SK-N-SH (cell line): ENCODE data around the gene TMEM41B. TPM values are rescaled to one million over a fixed set of nuclear protein-coding genes. Genes with fewer than 3 reads are reported as not detected.

Source experiments
- CTCF ChIA-PET: fragments of 300-600, 350-600 bp; formaldehyde crosslinking; extraction: SDS; loops from one replicate; lab custom pipeline; 2021; lab: Yijun Ruan, JAX
- POLR2A ChIA-PET: fragments of 350-600 bp; sonication (Branson Sonifier 250); formaldehyde crosslinking; extraction: SDS; loops from one replicate; lab custom pipeline; 2020; ENCODE audit warnings: antibody characterized with exemption, inconsistent platforms; lab: Yijun Ruan, JAX
- DNase-seq: peaks from one replicate; pipeline ENCODE4 v3.0.0; 2012
- H2AFZ ChIP-seq: fragments of 200-600 bp; sonication (generic); 2 replicates; pipeline ENCODE4 v1.8.1; 2016; ENCODE audit warnings: antibody characterized with exemption, mild to moderate bottlenecking, low read depth
- H3F3A ChIP-seq: fragments of 200-600 bp; sonication (generic); replicated peaks from 2 replicates; pipeline ENCODE3; 2016; ENCODE audit warnings: antibody characterized with exemption, mild to moderate bottlenecking; ENCODE audit not compliant: insufficient read depth
- H3K27ac ChIP-seq, 2 experiments: fragments of 200-500 bp in 1 of 2; fragments of 200-600 bp in 1 of 2; sonication (Bioruptor generic) in 1 of 2; sonication (generic), shearing (Covaris generic) in 1 of 2; 2 replicates each; pipeline versions ENCODE4 v1.5.1 to v1.6.1; 2014 to 2016; ENCODE audit warnings: low read depth in 2 of 2, inconsistent platforms in 1 of 2, low read length in 1 of 2, mild to moderate bottlenecking in 1 of 2, mixed read lengths in 1 of 2
- H3K27me3 ChIP-seq: fragments of 200-600 bp; sonication (generic), shearing (Covaris generic); 2 replicates; pipeline ENCODE4 v1.6.1; 2016; ENCODE audit warnings: mixed run types; ENCODE audit not compliant: insufficient read depth
- H3K36me3 ChIP-seq, 2 experiments: fragments of 200-500 bp in 1 of 2; fragments of 200-600 bp in 1 of 2; sonication (Bioruptor generic) in 1 of 2; sonication (generic) in 1 of 2; replicated peaks in 1 of 2; 2 replicates each; pipeline versions ENCODE3 to v1.5.1; 2014 to 2016; ENCODE audit warnings: low read length in 1 of 2, mild to moderate bottlenecking in 1 of 2; ENCODE audit not compliant: insufficient read depth in 2 of 2, control insufficient read depth in 1 of 2
- H3K4me1 ChIP-seq, 2 experiments: fragments of 200-500 bp in 1 of 2; fragments of 200-600 bp in 1 of 2; sonication (Bioruptor generic) in 1 of 2; sonication (generic), shearing (Covaris generic) in 1 of 2; 2 replicates each; pipeline versions ENCODE4 v1.5.1 to v1.6.1; 2014 to 2016; ENCODE audit warnings: low read depth in 1 of 2, low read length in 1 of 2, mixed run types in 1 of 2; ENCODE audit not compliant: insufficient read depth in 2 of 2, control insufficient read depth in 1 of 2
- H3K4me2 ChIP-seq: fragments of 200-600 bp; sonication (generic), shearing (Covaris generic); 2 replicates; pipeline ENCODE4 v1.6.1; 2017; ENCODE audit warnings: mixed run types
- H3K4me3 ChIP-seq, 2 experiments: fragments of 200-500 bp in 1 of 2; fragments of 200-600 bp in 1 of 2; sonication (Bioruptor generic) in 1 of 2; sonication (generic), shearing (Covaris generic) in 1 of 2; 2 replicates each; pipeline versions ENCODE4 v1.5.1 to v1.8.1; 2014 to 2016; ENCODE audit warnings: low read depth in 2 of 2, inconsistent platforms in 1 of 2, low read length in 1 of 2, mild to moderate bottlenecking in 1 of 2, mixed read lengths in 1 of 2, moderate library complexity in 1 of 2
- H3K79me2 ChIP-seq: fragments of 200-600 bp; sonication (generic); 2 replicates; pipeline ENCODE4 v1.8.1; 2017; ENCODE audit warnings: mild to moderate bottlenecking; ENCODE audit not compliant: insufficient read depth
- H3K9ac ChIP-seq: fragments of 200-600 bp; sonication (generic); 2 replicates; pipeline ENCODE4 v1.6.1; 2017; ENCODE audit warnings: mixed run types
- H3K9me2 ChIP-seq: fragments of 200-600 bp; sonication (generic); 2 replicates; pipeline ENCODE4 v1.6.1; 2017; ENCODE audit warnings: mixed run types
- H3K9me3 ChIP-seq: fragments of 200-600 bp; sonication (generic); 2 replicates; pipeline ENCODE4 v1.6.1; 2017; ENCODE audit warnings: mixed run types, mild to moderate bottlenecking, moderate library complexity
- H4K20me1 ChIP-seq: fragments of 200-600 bp; sonication (generic); 2 replicates; pipeline ENCODE4 v1.6.1; 2017; ENCODE audit warnings: mild to moderate bottlenecking, mixed run types; ENCODE audit not compliant: insufficient read depth
- ELF1 ChIP-seq: IDR thresholded peaks from 2 replicates; pipeline ENCODE4 v1.4.0; 2012
- EP300 ChIP-seq, 2 experiments: IDR thresholded peaks; 2 replicates each; pipeline versions ENCODE4 v1.4.0 to v1.6.1; 2012; ENCODE audit warnings: borderline replicate concordance in 1 of 2, low read depth in 1 of 2, low read length in 1 of 2
- MEF2A ChIP-seq: IDR thresholded peaks from 2 replicates; pipeline ENCODE4 v1.4.0; 2012; ENCODE audit warnings: low read depth, borderline replicate concordance
- NFIC ChIP-seq: IDR thresholded peaks from 2 replicates; pipeline ENCODE4 v1.4.0; 2012; ENCODE audit warnings: borderline replicate concordance
- PBX3 ChIP-seq: IDR thresholded peaks from 2 replicates; pipeline ENCODE4; 2012
- POLR2AphosphoS5 ChIP-seq: IDR thresholded peaks from 2 replicates; pipeline ENCODE4 v1.6.1; 2012; ENCODE audit warnings: low read depth, low read length
- RAD21 ChIP-seq: IDR thresholded peaks from 2 replicates; pipeline ENCODE4 v1.6.1; 2012; ENCODE audit warnings: mild to moderate bottlenecking, low read length
- RCOR1 ChIP-seq: fragments of 150-350 bp; IDR thresholded peaks from 2 replicates; pipeline ENCODE4 v1.6.1; 2017; ENCODE audit warnings: antibody characterized with exemption, low read length
- SIN3A ChIP-seq: IDR thresholded peaks from 2 replicates; pipeline ENCODE4 v1.6.1; 2012; ENCODE audit warnings: low read depth, mild to moderate bottlenecking, low read length, moderate library complexity, borderline replicate concordance
- TAF1 ChIP-seq: IDR thresholded peaks from 2 replicates; pipeline ENCODE4 v1.6.1; 2012; ENCODE audit warnings: low read depth, mild to moderate bottlenecking, low read length, moderate library complexity, borderline replicate concordance
- TEAD4 ChIP-seq: IDR thresholded peaks from 2 replicates; pipeline ENCODE4 v1.4.0; 2012; ENCODE audit warnings: mild to moderate bottlenecking, borderline replicate concordance; ENCODE audit not compliant: insufficient read depth
- USF2 ChIP-seq: fragments of 150-350 bp; IDR thresholded peaks from 2 replicates; pipeline ENCODE4 v1.6.1; 2017; ENCODE audit warnings: antibody characterized with exemption, low read length, low read depth, borderline replicate concordance
- WGBS: methylation state at CpG from one replicate; pipeline ENCODE4 v1.1.6; 2017; ENCODE audit warnings: low lambda C conversion rate; 5-methylcytosine and 5-hydroxymethylcytosine counted together
- polyA plus RNA-seq, 3 experiments: library from polyadenylated mRNA; depleted of rRNA; stranded (reverse); fragments of >200 nt; gene quantifications; 2 replicates each; pipeline ENCODE4 v1.2.3, GENCODE V29; 2012
- TF ChIP-seq, protein P1 (sequence below): IDR thresholded peaks from 2 replicates; pipeline ENCODE4 v1.4.0; 2012; ENCODE audit warnings: low read depth, borderline replicate concordance

The TMEM41B gene
- polyA plus RNA-seq, 1 of the 3 experiments (the other 2 are of a cell fraction) = 23.5 TPM

DNA sequence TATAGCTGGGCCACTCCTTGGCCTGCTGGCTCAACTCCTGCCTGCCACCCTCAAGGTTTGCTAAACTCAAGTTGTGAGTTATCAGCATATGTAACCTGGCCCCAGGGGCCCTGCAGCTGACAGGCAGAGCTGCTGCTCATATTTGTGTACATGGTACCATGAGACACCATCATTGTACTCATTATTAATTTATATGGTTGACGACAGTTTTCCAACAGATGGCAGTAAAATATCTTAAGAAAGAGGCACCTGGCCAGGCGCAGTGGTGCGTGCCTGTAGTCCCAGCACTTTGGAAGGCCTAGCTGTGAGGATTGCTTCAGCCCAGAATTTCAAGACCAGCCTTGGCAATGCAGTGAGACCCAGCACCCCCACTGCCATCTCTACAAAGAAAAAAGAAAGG is 37.8 kb downstream of the TMEM41B start:
- Histone ChIP-seq H3K4me3 (no peak overlapping the region), H3K27ac (no peak overlapping the region), H4K20me1 (no peaks in the 10 kb centered on the region; the same call in 1 of the 2 replicates), H3K9ac (no peak overlapping the region), H3K9me3 (no peaks in the 10 kb centered on the region), H3F3A (peaks cover 9% of the 10 kb centered on the region), H3K36me3 (peaks cover 0 to 20% of the 10 kb centered on the region in 2 experiments), H3K9me2 (no peaks in the 10 kb centered on the region), H3K4me1 (no peaks in the 10 kb centered on the region), H3K79me2 (no peaks in the 10 kb centered on the region), H2AFZ (no peak overlapping the region), H3K4me2 (no peak overlapping the region), H3K27me3 (no peaks in the 10 kb centered on the region)
- no peak for DNase-seq
- WGBS = 85% methylated on average over 3 of the region's 3 CpGs
- TF ChIP-seq RAD21 (peak; percentile 26), PBX3 (no peak)
- ChIA-PET CTCF (no interaction called here), POLR2A (no interaction called here)

DNA sequence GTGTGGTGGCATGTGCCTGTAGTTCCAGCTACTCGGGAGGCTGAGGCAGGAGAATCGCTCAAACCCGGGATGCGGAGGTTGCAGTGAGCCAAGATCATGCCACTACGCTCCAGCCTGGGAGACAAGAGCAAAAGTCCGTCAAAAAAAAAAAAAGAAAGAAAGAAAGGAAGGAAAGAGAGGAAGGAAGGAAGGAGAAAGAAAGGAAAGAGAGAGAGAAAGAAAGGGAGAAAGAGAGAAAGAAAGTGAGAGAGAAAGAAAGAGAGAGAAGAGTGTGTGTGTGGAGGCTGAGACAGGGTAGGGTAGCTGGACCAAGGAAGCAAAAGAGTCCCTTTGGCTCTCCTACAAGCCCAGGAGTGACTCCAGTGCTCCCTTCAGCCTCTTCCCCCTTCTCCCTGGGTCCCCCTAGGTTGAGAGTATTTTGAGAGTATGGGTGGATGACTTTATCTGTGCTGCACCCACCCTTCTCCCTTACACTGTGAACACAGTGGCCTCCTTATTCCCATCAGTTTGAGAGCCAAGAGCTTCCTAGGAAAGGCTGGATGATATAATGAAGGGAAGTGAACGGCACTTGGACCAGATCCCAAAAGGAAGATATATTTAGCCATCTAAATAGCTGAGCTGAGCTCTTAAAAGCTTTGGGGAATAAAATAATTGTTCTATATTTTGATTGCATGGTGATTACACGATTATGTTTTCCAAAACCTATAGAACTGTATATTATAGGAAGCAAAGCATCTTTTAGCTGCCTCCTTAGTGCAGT is 39.7 kb downstream of the TMEM41B start:
- ChIA-PET POLR2A (interaction anchor here (0.6 kb wide), 1 partner anchor 49 kb away, joined by 3 read pairs; no protein-coding TSS in a partner anchor), CTCF (no interaction called here)
- Histone ChIP-seq H3K4me1 (no peaks in the 10 kb centered on the region), H3K79me2 (no peaks in the 10 kb centered on the region), H3K4me2 (no peak overlapping the region), H3K36me3 (peaks cover 0 to 7% of the 10 kb centered on the region in 2 experiments), H3K27ac (peak overlapping the region in 1 of 2 experiments; percentile 36; a peak in 1 of 4 replicates), H3F3A (no peaks in the 10 kb centered on the region), H3K27me3 (no peaks in the 10 kb centered on the region), H2AFZ (no peak overlapping the region), H3K9me3 (no peaks in the 10 kb centered on the region), H3K9ac (no peak overlapping the region), H3K9me2 (no peaks in the 10 kb centered on the region), H4K20me1 (no peaks in the 10 kb centered on the region), H3K4me3 (no peak overlapping the region)
- 74% methylated on average over 8 of the region's 8 CpGs for WGBS
- TF ChIP-seq POLR2AphosphoS5 (no peak), SIN3A (no peak), ELF1 (no peak), RAD21 (no peak), TAF1 (no peak), NFIC (no peak), EP300 (IDR thresholded peaks at IDR 0.05; ENCODE audit: borderline replicate concordance in 1 of 2, low read depth in 1 of 2, low read length in 1 of 2) (no peak), TEAD4 (no peak), RCOR1 (no peak), MEF2A (no peak), USF2 (no peak)
- TF ChIP-seq, protein P1, sequence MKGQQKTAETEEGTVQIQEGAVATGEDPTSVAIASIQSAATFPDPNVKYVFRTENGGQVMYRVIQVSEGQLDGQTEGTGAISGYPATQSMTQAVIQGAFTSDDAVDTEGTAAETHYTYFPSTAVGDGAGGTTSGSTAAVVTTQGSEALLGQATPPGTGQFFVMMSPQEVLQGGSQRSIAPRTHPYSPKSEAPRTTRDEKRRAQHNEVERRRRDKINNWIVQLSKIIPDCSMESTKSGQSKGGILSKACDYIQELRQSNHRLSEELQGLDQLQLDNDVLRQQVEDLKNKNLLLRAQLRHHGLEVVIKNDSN = no peak
- DNase-seq = no peak
